Measurements from ENCODE around the gene GFOD1. TPM values are rescaled to one million over a fixed set of nuclear protein-coding genes. Genes with fewer than 3 reads are reported as not detected.
A peak's percentile ranks its signal among the peaks of the same experiment; 100 is the strongest.

GFOD1 gene
- total RNA-seq, 1 experiment from 2014 or later = 6.1 TPM

GRCh38 chr6:13417431-13417830 lies 70.0 kb downstream of the GFOD1 start:
- Histone ChIP-seq H3K4ac (ENCODE audit: low read depth, low read length) (no peak overlapping the region), H3K56ac (ENCODE audit: insufficient read length, low read depth, low read length) (no peak overlapping the region), H2BK5ac (ENCODE audit: insufficient read length, low read length) (no peak overlapping the region), H2BK15ac (ENCODE audit: low read depth, low read length) (no peak overlapping the region), H4K5ac (ENCODE audit: insufficient read length, low read depth, low read length) (no peak overlapping the region), H3K79me2 (ENCODE audit: insufficient read depth, low read length) (no peaks in the 10 kb centered on the region; the same call in 1 of the 2 replicates), H3K79me1 (ENCODE audit: insufficient read depth, low read depth, low read length, poor library complexity, severe bottlenecking) (no peaks in the 10 kb centered on the region), H3K27me3 (ENCODE audit: insufficient read depth, low read length) (no peaks in the 10 kb centered on the region), H4K20me1 (ENCODE audit: control insufficient read depth, insufficient read depth, insufficient read length) (no peaks in the 10 kb centered on the region), H2AK5ac (ENCODE audit: insufficient read length, low read length) (no peak overlapping the region), H2BK12ac (ENCODE audit: insufficient read length, low read depth, low read length) (no peak overlapping the region), H2BK20ac (ENCODE audit: low read depth, low read length, poor library complexity, severe bottlenecking) (no peak overlapping the region), H4K8ac (replicated peaks; ENCODE audit: insufficient read length, low read depth, low read length) (no peak overlapping the region), H3K27ac (ENCODE audit: insufficient read length, low read depth, low read length) (no peak overlapping the region), H3K23me2 (ENCODE audit: insufficient read length, low read depth, low read length, poor library complexity, severe bottlenecking) (no peaks in the 10 kb centered on the region), H2AFZ (ENCODE audit: low read length) (no peak overlapping the region), H3T11ph (ENCODE audit: low read length) (no peak overlapping the region), H4K91ac (ENCODE audit: insufficient read length, low read depth, low read length) (no peak overlapping the region), H3K4me2 (ENCODE audit: insufficient read depth, insufficient read length, low read length) (no peak overlapping the region), H2BK120ac (ENCODE audit: low read depth, low read length, poor library complexity, severe bottlenecking) (no peak overlapping the region), H3K23ac (ENCODE audit: insufficient read length, low read depth, low read length) (no peak overlapping the region), H3K4me1 (ENCODE audit: insufficient read depth, low read length) (peaks cover 19% of the 10 kb centered on the region; the same call in 1 of the 2 replicates), H3K9ac (ENCODE audit: extremely low read depth, insufficient read length, low read length) (no peak overlapping the region), H3K9me3 (ENCODE audit: control insufficient read depth, low read depth, low read length) (no peaks in the 10 kb centered on the region), H3K18ac (ENCODE audit: insufficient read length, low read depth, low read length) (no peak overlapping the region), H3K14ac (ENCODE audit: insufficient read depth, low read length) (no peak overlapping the region)
- peaks cover 50 to 69% of the 10 kb centered on the region in 2 experiments for H3K4me1 Mint-ChIP-seq
- no peak for DNase-seq
- WGBS (ENCODE audit: extremely low coverage, insufficient read length, low lambda C conversion rate) = no CpG with 5 or more reads among the region's 6 CpGs
- peaks cover 0 to 5% (median 0%) of the 10 kb centered on the region in 3 experiments; a peak in 3 of 7 replicates for H3K36me3 Mint-ChIP-seq (ENCODE audit: insufficient read depth in 1 of 3, low read depth in 3 of 3)
- no peak overlapping the region for H3K4me3 Mint-ChIP-seq
- no peaks in the 10 kb centered on the region; a peak in 1 of 5 replicates for H3K9me3 Mint-ChIP-seq
- H3K27ac Mint-ChIP-seq = peak overlapping the region in 1 of 3 experiments; percentile 10; a peak in 1 of 7 replicates
- no peaks in the 10 kb centered on the region for H3K27me3 Mint-ChIP-seq (ENCODE audit: low read depth)
- TF ChIP-seq CTCF (conservative IDR thresholded peaks at IDR 0.05) = no peak
